B cell (primary cell): ENCODE results near the gene MTUS2. TPM values are rescaled to one million over a fixed set of nuclear protein-coding genes. Genes with fewer than 3 reads are reported as not detected.

Experiments used
- ATAC-seq: fragments of 200-7000 bp; cut with Tn5 transposase; one replicate; pipeline ENCODE4 v1.10.0; 2021; ENCODE audit warnings: low read depth, mild to moderate bottlenecking, moderate number of reproducible peaks, moderate library complexity
- CTCF ChIA-PET: fragments of 350-600 bp; sonication (Branson Sonifier 250); formaldehyde crosslinking; loops from one replicate; lab custom pipeline; 2021; ENCODE audit warnings: antibody characterized with exemption, inconsistent platforms; lab: Charles Lee
- POLR2A ChIA-PET: fragments of 350-600 bp; sonication (Branson Sonifier 250); formaldehyde crosslinking; loops from one replicate; lab custom pipeline; 2021; ENCODE audit warnings: antibody characterized with exemption; lab: Charles Lee
- DNase-seq: peaks from one replicate; pipeline ENCODE4 v3.0.0; 2013
- H2AFZ ChIP-seq: 2 replicates; pipeline ENCODE4 v1.6.1; 2012; ENCODE audit warnings: mild to moderate bottlenecking, low read depth, low read length; ENCODE audit not compliant: insufficient read depth, poor library complexity, severe bottlenecking
- H3K27ac ChIP-seq, 2 donors: 1 replicate in 1 of 2; 2 replicates in 1 of 2; pipeline ENCODE4 v1.5.1; 2012 to 2013; ENCODE audit warnings: low read length in 2 of 2, mild to moderate bottlenecking in 2 of 2, moderate library complexity in 1 of 2
- H3K27me3 ChIP-seq, 4 experiments: fragments of 200-600 bp in 1 of 4; sonication (generic) in 1 of 4; replicated peaks in 1 of 4; 1 replicate in 2 of 4; 2 replicates in 2 of 4; pipeline versions ENCODE4 v1.6.1 to v1.7.0; 2013 to 2016; ENCODE audit warnings: low read length in 3 of 4, mild to moderate bottlenecking in 2 of 4, mixed read lengths in 1 of 4, moderate library complexity in 1 of 4; ENCODE audit not compliant: insufficient read depth in 4 of 4, control insufficient read depth in 3 of 4; ENCODE audit errors: control extremely low read depth in 1 of 4
- H3K36me3 ChIP-seq, 2 experiments: replicated peaks in 1 of 2; 1 replicate in 1 of 2; 2 replicates in 1 of 2; pipeline versions ENCODE4 v1.6.1 to v1.7.1; 2013; ENCODE audit warnings: low read length in 1 of 2; ENCODE audit not compliant: insufficient read depth in 2 of 2, control insufficient read depth in 1 of 2; ENCODE audit errors: control extremely low read depth in 1 of 2, extremely low read depth in 1 of 2
- H3K4me1 ChIP-seq, 2 donors: fragments of 200-600 bp in 1 of 2; sonication (generic) in 1 of 2; 1 replicate in 1 of 2; 2 replicates in 1 of 2; pipeline versions ENCODE4 v1.5.1 to v1.6.1; 2013 to 2017; ENCODE audit warnings: low read length in 2 of 2; ENCODE audit not compliant: control insufficient read depth in 2 of 2, insufficient read depth in 2 of 2
- H3K4me2 ChIP-seq: replicated peaks from 2 replicates; pipeline ENCODE3; 2012; ENCODE audit warnings: mild to moderate bottlenecking, low read depth, low read length; ENCODE audit not compliant: poor library complexity, severe bottlenecking
- H3K4me3 ChIP-seq, 5 experiments: fragments of 200-600 bp in 1 of 5; sonication (generic) in 1 of 5; 1 replicate in 3 of 5; 2 replicates in 2 of 5; pipeline versions ENCODE4 v1.5.1 to v1.7.0; 2011 to 2016; ENCODE audit warnings: low read length in 4 of 5, mild to moderate bottlenecking in 4 of 5, low read depth in 2 of 5, control low read depth in 1 of 5, moderate library complexity in 1 of 5; ENCODE audit not compliant: insufficient read depth in 1 of 5; ENCODE audit errors: control extremely low read depth in 1 of 5, extremely low read depth in 1 of 5
- H3K79me2 ChIP-seq: fragments of 200-600 bp; sonication (generic); one replicate; pipeline ENCODE4 v1.6.0; 2016; ENCODE audit warnings: low read length; ENCODE audit not compliant: control insufficient read depth, insufficient read depth
- H3K9ac ChIP-seq: fragments of 200-600 bp; sonication (generic); 2 replicates; pipeline ENCODE4 v1.6.1; 2017; ENCODE audit warnings: mild to moderate bottlenecking, low read length, moderate library complexity
- H3K9me3 ChIP-seq, 3 donors: one replicate each; pipeline versions ENCODE4 v1.6.1 to v1.7.1; 2013; ENCODE audit warnings: low read length in 2 of 3; ENCODE audit not compliant: control insufficient read depth in 2 of 3, insufficient read depth in 1 of 3; ENCODE audit errors: control extremely low read depth in 1 of 3
- H4K20me1 ChIP-seq: 2 replicates; pipeline ENCODE4 v1.6.0; 2012; ENCODE audit warnings: mild to moderate bottlenecking, low read length; ENCODE audit not compliant: insufficient read depth, control insufficient read depth, poor library complexity, severe bottlenecking
- H3K27ac Mint-ChIP-seq: one replicate; pipeline ENCODE4 v1.8.0; 2021; ENCODE audit warnings: mixed read lengths
- H3K27me3 Mint-ChIP-seq: one replicate; pipeline ENCODE4 v1.8.0; 2021; ENCODE audit warnings: mixed read lengths
- H3K4me1 Mint-ChIP-seq: one replicate; pipeline ENCODE4 v1.8.0; 2021; ENCODE audit warnings: mixed read lengths
- H3K4me3 Mint-ChIP-seq: one replicate; pipeline ENCODE4 v1.8.0; 2021; ENCODE audit warnings: mixed read lengths
- H3K9me3 Mint-ChIP-seq: one replicate; pipeline ENCODE4 v1.8.0; 2022; ENCODE audit warnings: mixed read lengths; ENCODE audit not compliant: insufficient read depth
- CTCF ChIP-seq: fragments of 200-600 bp; IDR thresholded peaks from one replicate; pipeline ENCODE4 v1.8.0; 2022; ENCODE audit warnings: antibody characterized with exemption, mild to moderate bottlenecking
- EZH2 ChIP-seq: IDR thresholded peaks from 2 replicates; pipeline ENCODE4 v1.6.1; 2012; ENCODE audit warnings: borderline replicate concordance, low read depth, mild to moderate bottlenecking, moderate library complexity, low read length; ENCODE audit not compliant: insufficient read depth, poor library complexity, severe bottlenecking
- WGBS: methylation state at CpG from one replicate; pipeline ENCODE4 v1.1.5; 2013; ENCODE audit warnings: missing lambda C conversion rate; ENCODE audit not compliant: insufficient coverage; 5-methylcytosine and 5-hydroxymethylcytosine counted together
- intact Hi-C: fragments of 100-400 bp; cut with micrococcal nuclease; formaldehyde crosslinking; loops from one replicate; pipeline ENCODE4 v1.10.0; 2022
- polyA plus RNA-seq: library from polyadenylated mRNA; depleted of rRNA; stranded (reverse); fragments of >200 nt; gene quantifications from 2 replicates; pipeline ENCODE4 v1.2.3, GENCODE V29; 2012
- total RNA-seq, 2 donors: library from RNA; stranded (reverse); fragments of 120-200 nt in 1 of 2; gene quantifications; 1 replicate in 1 of 2; 2 replicates in 1 of 2; pipeline versions ENCODE4 v1.2.3 to v1.2.4, GENCODE V29; 2013 to 2022

The MTUS2 gene
- total and polyA plus RNA-seq, 2 donors (not counting 1 experiment from before 2014, with no cell fraction given): 0.12 TPM; not detected in 1

- no peaks in the 10 kb centered on the region for H3K79me2 ChIP-seq
- no peak overlapping the region for H3K4me3 Mint-ChIP-seq
- intact Hi-C loops: no loop called here
- no peaks in the 10 kb centered on the region for H3K9me3 Mint-ChIP-seq
- peak; percentile 76 for DNase-seq
- ChIA-PET CTCF (interaction anchor here (0.6 kb wide), 1 partner anchor 290 kb away, joined by 3 read pairs; no protein-coding TSS in a partner anchor), POLR2A (interaction anchor here (0.6 kb wide), 1 partner anchor 569 kb away, joined by 10 read pairs; no protein-coding TSS in a partner anchor)
- H3K4me3 ChIP-seq: no peak overlapping the region
- no peaks in the 10 kb centered on the region for H3K9me3 ChIP-seq
- peaks cover 8% of the 10 kb centered on the region for H3K4me1 Mint-ChIP-seq
- no peak overlapping the region for H3K9ac ChIP-seq
- peak; percentile 53 for TF ChIP-seq CTCF
- no peak for TF ChIP-seq EZH2
- H4K20me1 ChIP-seq: no peaks in the 10 kb centered on the region
- no peak overlapping the region for H3K4me2 ChIP-seq
- H3K27ac ChIP-seq: no peak overlapping the region
- 14% methylated on average over 4 of the region's 8 CpGs for WGBS
- no peak overlapping the region for H2AFZ ChIP-seq
- peaks cover 6% of the 10 kb centered on the region in 2 donors for H3K4me1 ChIP-seq
- H3K27ac Mint-ChIP-seq: no peak overlapping the region
- no peaks in the 10 kb centered on the region for H3K36me3 ChIP-seq
- H3K27me3 Mint-ChIP-seq: peaks cover 10% of the 10 kb centered on the region
- peaks cover 0 to 6% (median 0%) of the 10 kb centered on the region in 4 experiments for H3K27me3 ChIP-seq
- peak; percentile 70 for ATAC-seq
Measured at GRCh38 chr13:29369060-29369743, 549.1 kb downstream of the MTUS2 start.

GRCh38 chr13:29379281-29379680, 559.1 kb downstream of the MTUS2 start:
- no peak overlapping the region for H3K9ac ChIP-seq
- ChIA-PET CTCF (no interaction called here), POLR2A (no interaction called here)
- H3K9me3 ChIP-seq: peaks cover 0 to 10% (median 6%) of the 10 kb centered on the region in 3 donors
- 100% methylated on average over 2 of the region's 4 CpGs for WGBS
- Mint-ChIP-seq H3K4me3 (no peak overlapping the region), H3K27me3 (peaks cover 38% of the 10 kb centered on the region), H3K9me3 (peaks cover 4% of the 10 kb centered on the region), H3K27ac (no peak overlapping the region), H3K4me1 (no peaks in the 10 kb centered on the region)
- H3K4me1 ChIP-seq: no peaks in the 10 kb centered on the region
- no peak overlapping the region for H3K4me2 ChIP-seq
- no peaks in the 10 kb centered on the region for H3K36me3 ChIP-seq
- no peaks in the 10 kb centered on the region for H3K79me2 ChIP-seq
- TF ChIP-seq CTCF: no peak
- TF ChIP-seq EZH2: no peak
- intact Hi-C loops: no loop called here
- H2AFZ ChIP-seq: no peak overlapping the region
- H3K27ac ChIP-seq: no peak overlapping the region
- DNase-seq (no peak), ATAC-seq (no peak)
- H3K27me3 ChIP-seq: peaks cover 0 to 8% (median 0%) of the 10 kb centered on the region in 4 experiments
- no peak overlapping the region for H3K4me3 ChIP-seq
- no peaks in the 10 kb centered on the region for H4K20me1 ChIP-seq
